DMS 273 (cell line): ENCODE data around the gene HSPA1L.
"Not testable (repeated sequence)": the region's sequence is repeated elsewhere in the genome, so short reads cannot be mapped to it uniquely, and the experiment has no call there.

ENCODE experiments used
- DNase-seq: peaks from one replicate; lab custom pipeline; 2025; ENCODE audit not compliant: unreplicated experiment; lab: John Stamatoyannopoulos, UW

Gene HSPA1L

DNA sequence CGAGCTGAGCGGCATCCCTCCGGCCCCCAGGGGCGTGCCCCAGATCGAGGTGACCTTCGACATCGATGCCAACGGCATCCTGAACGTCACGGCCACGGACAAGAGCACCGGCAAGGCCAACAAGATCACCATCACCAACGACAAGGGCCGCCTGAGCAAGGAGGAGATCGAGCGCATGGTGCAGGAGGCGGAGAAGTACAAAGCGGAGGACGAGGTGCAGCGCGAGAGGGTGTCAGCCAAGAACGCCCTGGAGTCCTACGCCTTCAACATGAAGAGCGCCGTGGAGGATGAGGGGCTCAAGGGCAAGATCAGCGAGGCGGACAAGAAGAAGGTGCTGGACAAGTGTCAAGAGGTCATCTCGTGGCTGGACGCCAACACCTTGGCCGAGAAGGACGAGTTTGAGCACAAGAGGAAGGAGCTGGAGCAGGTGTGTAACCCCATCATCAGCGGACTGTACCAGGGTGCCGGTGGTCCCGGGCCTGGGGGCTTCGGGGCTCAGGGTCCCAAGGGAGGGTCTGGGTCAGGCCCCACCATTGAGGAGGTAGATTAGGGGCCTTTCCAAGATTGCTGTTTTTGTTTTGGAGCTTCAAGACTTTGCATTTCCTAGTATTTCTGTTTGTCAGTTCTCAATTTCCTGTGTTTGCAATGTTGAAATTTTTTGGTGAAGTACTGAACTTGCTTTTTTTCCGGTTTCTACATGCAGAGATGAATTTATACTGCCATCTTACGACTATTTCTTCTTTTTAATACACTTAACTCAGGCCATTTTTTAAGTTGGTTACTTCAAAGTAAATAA lies 2.2 kb upstream of the HSPA1L start:
- DNase-seq, result not testable (repeated sequence)

DNA sequence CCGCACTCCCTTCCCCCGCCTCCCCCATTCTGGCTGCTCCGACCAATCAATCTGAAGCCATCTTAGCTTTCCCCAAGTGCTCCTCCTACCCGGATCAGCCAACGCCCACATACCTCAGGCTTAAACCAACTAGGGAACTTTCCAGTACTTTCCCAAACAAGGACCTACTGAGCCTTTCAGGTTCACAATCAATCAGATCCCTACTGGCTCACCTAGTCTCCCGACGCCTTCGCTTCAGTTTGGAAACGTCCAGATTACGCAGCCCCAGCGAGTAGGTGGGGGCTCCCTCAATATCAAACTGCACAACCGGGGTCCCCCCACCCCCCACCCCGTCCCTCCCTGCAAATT lies 432 bp downstream of the HSPA1L start:
- DNase-seq, result peak; percentile 97

DNA sequence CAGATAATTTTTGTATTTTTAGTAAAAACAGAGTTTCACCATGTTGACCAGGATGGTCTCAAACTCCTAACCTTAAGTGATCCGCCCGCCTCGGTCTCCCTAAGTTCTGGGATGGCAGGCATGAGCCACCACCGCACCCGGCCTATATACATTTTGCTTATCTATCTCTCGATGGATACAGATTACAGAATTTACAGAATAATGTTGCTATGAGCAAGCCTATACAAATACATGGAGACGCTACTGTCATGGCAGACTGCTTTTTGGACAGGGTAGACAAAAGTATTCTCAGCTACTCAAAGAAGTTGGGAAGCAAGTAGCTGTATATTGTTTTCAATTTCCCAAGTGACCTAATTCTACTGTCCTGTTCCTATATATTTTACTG lies 1.6 kb downstream of the HSPA1L start:
- no peak for DNase-seq

DNA sequence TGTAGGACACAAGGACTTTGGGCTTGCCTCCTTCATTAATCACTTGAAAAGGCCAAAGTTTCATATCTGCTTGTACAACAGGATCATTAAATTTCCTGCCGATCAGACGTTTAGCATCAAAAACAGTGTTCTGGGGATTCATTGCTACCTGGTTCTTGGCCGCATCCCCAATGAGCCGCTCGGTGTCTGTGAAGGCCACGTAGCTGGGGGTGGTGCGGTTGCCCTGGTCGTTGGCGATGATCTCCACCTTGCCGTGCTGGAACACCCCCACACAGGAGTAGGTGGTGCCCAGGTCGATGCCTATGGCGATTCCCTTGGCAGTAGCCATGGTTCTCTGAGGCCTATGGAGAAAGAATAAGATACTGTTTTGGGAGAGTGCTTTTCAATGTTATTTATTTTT lies 3.4 kb downstream of the HSPA1L start:
- no peak for DNase-seq

DNA sequence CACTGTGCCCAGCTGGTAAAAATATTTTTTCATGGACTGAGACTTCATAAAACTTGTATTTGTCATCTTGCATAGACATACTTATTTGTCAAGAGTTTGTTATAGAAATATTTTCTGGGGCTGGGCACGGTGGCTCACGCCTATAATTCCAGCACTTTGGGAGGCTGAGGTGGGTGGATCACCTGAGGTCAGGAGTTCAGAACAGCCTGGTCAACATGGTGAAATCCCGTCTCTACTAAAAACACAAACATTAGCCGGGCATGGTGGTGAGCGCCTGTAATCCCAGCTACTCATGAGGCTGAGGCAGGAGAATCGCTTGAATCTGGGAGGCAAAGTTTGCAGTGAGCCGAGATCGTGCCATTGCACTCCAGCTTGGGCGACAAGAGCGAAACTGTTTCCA lies 6.5 kb downstream of the HSPA1L start:
- DNase-seq, result not testable (repeated sequence)

DNA sequence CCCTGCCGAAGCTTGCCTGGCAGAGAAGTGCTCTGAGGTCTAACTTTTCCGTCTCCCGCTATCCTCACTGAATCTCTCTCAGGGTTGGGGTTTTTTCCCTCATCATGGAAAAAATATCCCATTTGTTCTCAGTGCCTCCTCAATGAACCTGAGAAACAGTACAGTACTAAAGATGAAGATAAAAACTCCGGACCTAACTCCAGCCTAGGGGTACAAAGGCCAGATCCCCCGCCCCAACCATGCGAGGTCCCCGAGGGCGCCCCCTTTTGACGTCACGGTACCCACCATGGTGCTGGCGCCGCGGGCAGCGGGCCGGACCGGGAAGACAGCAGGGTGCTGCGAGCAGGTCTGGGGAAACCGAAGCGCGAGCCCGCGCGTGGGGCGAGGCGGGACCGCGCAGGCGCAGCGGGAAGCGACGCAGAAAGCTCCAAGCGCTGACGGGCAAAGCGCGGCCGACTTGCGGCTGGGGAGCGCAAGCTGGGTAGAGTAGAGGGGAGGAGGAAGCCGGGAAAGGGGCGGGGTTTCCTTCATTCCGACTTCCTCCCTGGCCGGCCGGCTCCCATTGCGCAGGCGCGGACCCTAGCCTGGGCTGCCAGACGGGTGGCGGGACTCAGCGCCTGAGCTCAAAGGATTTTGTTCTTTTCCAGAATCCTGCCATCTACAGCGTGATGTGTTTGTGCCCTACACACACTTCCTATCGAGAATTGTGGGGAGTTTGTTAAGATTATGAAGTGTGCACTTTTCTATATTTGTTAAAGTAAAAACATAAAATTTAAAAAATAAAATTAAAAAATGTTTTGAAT lies 8.4 kb downstream of the HSPA1L start, which contains the start of gene LSM2:
TSS of gene LSM2 (minus strand) at position 497 of the 803 bp plus-strand sequence. CDS start at position 288, 209 bp downstream.
- peak; percentile 98 for DNase-seq

DNA sequence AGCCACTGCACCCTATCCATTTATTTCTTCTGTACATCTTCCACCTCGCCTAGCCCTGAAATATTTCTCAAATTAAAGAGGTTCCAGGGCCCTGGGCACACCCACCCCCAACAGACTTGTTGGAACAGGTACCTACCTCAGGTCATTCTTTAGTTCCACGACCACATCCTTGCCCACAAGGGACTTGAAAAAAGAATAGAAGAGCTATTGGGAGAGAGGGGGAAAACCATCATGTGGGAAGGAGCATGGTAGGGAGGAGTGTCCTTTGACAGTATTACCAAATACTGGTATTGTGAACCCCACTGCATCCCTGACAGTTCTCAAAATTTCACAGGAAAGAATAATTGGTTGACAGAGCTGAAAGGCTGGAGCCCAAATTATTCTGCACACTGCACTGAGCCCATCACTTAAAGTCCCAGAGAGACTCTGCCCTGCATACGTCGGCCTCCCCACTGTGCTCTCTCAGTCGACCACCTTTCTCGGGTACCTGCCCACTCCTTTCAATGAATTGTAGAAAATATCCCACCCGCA lies 9.1 kb downstream of the HSPA1L start:
- no peak for DNase-seq

DNA sequence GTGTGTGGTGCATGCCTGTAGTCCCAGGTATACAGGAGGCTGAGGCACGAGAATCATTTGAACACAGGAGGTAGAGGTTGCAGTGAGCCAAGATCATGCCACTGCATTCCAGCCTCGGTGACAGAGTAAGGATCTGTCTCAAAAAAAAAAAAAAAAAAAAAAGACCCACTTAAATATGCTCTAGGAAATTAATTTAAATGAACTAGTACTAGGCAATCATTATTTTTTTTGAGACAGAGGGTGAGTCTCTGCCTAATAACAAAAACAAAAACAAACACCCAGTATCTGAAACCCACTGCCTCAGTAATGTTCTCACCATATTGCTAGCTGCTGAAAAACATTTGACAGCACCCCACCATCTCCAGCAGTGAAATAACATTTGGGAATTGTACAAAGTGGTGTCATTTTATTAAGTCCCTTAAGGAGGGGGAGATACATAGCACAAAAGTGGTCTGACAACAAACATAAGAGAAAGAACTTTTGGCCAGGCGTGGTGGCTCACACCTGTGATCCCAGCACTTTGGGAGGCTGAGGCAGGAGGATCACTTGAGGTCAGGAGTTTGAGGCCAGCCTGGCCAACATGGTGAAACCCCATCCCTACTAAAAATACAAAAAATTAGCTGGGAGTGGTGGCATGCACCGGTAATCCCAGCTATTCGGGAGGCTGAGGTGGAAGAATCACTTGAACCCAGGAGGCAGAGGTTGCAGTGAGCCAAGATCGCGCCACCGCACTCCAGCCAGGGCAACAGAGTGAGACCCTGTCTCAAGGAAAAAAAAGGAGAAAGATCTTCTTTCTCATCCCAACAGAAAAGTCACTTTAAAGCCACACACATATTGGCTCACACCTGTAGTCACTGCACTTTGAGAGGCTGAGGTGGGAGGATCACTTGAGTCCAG lies 13.8 kb downstream of the HSPA1L start:
- not testable (repeated sequence) for DNase-seq

DNA sequence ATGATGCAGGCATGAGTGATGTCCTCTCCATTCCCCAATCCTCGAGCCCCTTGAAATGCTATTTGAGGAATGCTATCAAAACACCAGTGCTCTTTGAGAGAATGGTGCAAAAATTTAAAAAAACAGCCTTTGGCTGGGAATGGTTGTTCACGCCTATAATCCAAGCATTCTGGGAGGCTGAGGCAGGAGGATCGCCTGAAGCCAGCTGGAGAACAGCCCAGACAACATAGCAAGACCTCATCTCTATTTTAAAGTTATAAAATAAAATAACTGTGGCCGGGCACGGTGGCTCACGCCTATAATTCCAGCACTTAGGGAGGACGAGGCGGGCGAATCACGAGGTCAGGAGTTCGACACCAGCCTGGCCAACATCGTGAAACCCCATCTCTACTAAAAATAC lies 15.3 kb downstream of the HSPA1L start:
- DNase-seq, result no peak

DNA sequence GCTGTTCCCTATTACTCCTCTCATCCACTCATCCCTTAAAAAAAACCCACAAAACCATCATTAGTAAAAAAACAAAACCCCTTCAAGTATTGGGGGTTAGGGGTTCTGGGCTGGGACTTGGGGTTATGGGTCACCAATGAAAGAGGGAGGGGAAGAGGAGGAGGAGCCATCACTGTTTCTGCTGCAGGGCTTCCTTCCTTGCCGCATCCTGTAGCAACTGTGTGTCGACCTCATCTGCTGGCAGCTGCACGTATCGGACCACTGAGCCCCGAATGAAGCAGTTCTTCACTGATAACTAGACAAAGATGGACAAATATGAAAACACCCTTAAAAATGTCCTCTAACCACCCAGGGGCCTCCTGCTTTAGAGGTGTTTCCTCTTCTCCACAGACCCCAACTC lies 17.5 kb downstream of the HSPA1L start:
- DNase-seq, result no peak

DNA sequence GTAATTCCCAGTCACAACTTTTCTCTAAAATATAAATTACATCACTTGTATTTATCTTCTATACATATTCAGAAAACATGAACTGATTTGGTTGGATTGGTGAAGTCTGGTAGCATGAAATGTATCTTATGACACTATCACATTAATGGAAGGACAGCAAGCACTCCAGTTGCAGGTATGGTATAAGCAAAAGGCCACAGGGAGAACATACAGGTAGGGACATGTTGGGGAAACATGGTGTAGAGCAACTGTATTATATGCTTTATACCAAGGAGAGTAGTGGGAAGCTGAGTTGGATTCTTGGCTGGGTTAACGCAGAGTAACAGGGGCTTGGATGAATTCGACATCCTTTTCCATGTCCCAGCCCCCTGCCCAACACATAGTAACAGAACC lies 18.1 kb downstream of the HSPA1L start:
- DNase-seq, result no peak

DNA sequence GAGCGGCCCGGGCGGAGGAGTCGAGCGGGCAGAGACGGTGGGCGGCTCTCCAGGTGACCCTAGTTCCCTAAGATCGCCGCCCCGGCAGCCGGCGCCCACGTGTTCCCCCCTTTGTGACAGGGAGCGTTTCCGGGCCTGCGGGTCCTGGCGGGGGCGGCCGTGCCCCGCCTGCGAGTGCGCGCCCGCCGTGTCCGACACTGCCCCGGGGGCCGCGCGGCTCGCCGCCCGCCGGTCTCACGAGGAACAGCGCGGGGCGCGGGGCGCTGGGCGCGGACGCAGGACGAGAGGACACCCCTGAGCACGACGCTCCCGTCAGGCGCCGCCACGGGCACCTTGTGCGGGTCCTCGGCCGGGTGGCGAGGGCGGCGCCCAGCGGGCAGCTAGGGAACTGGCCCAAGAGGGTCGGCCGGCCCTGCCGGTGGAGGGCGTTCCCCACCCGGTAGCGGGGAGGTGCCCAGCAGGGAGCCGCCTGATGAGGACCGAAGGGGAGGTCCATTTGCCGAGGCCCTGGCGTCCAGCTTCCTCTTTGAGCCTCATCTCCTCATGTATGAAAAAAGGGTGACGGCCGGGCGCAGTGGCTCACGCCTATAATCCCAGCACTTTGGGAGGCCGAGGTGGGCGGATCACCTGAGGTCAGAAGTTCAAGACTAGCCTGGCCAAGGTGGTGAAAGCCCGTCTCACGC lies 19.3 kb downstream of the HSPA1L start, which contains the start of gene VARS1:
TSS of gene VARS1 (minus strand) at position 137 of the 683 bp plus-strand sequence. CDS start 535 bp downstream, outside the sequence.
- DNase-seq, result peak; percentile 96

DNA sequence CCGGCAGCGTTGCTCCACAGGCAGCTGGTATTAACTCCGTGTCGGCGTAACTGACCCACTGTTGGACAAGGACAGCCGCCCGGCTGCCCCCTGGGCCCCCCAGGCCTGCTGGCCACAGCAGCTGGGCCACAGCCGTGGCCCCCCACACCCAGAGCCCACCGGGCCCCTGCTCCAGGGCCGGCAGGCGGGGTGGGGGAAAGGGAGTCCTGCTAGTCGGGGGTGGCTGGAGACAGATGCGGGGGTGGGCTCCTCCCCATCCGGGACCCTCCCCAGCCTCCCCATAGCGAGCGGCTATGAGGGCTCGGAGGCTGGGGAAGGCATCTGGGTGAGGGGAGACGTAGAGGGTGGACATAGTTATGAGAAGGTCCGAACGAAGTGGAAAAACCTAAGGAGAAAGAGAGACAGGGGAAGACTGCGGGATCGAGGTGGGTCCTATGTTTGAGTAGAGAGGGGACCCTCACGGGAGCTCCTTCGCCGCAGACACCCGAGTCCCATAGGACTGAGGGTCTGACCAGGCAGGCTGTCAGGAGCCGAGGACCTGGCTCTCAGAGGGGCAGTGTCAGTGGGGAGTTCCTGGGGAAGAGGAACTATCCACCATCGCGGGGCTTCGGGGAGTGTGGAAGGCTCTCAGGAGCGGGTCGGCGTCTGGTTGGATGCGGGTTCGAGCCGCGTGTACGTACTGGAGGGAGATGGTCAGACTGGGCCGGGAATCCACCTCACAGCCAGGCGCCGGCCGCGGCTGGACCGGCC lies 20.0 kb downstream of the HSPA1L start:
- peak; percentile 62 for DNase-seq

DNA sequence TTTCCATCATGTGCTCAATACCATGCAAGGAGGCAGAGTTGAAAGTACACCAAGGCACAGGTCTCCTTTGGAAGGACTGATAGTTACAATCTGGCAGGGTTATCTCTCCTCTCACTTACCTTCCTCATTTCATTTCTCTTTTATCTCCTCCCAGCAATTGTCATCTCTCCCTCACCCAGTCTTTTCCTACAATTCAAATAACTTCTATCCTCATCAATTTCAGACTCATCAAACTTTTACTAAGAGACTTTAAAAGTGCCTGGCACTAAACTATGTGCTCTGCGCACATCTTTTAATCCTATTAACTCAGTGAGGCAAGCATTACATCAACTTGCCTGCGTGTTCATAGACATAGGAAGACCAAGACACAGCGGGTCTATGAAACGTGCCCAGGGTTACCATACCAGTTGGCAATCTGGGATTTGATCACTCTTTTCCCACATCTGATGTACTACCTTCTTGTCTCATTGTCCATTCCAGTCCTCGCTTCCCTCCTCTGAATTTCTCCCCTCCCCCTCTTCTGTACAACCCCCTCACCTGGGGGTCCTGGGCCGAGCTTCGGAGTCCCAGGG lies 20.7 kb downstream of the HSPA1L start:
- DNase-seq, result peak; percentile 71

DNA sequence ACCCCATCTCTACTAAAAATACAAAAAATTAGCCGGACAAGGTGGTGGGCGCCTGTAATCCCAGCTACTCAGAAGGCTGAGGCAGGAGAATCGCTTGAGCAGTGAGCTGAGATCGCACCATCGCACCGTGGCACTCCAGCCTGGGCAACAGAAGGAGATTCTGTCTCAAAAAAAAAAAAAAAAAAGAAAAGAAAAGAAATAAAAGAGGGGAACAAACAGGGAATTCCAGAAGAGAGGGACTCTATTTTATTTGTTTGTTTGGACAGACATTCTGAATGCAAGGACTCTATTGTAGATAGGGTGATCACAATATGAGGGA lies 21.2 kb downstream of the HSPA1L start:
- not testable (repeated sequence) for DNase-seq

DNA sequence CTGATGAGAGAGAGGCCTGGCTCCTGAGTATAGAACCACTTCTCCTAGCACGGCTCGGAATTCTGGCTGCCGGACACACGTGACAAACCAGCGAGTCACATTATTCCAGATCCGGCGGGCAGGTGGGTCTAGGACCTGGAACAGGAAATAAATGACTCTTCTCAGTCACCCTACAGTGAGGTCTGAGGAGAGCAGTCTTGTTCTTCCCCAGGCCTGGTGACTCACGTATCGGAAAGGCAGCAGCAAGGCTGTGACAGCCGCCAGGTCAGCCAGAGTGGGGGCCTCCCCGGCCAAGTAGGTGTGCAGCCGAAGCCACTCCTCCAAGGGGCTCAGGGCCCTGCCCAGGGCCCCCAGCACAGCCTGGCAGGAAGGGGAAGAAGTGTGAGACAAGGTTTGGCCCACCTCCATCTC lies 22.3 kb downstream of the HSPA1L start:
- no peak for DNase-seq

DNA sequence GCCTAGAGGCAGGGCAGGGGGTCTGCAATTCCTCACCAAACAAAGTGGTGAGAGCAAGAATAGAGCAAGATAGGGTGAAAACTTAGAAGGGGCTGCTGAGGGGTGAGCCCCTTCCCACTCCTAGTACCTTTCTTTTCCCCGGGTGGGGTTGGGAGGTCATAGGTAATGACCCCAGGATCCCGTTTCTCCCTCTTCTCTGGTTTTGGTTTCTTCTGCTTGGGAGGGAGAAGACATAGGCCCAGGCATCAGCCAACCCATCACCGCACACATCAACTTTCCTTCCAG lies 23.1 kb downstream of the HSPA1L start:
- no peak for DNase-seq

DNA sequence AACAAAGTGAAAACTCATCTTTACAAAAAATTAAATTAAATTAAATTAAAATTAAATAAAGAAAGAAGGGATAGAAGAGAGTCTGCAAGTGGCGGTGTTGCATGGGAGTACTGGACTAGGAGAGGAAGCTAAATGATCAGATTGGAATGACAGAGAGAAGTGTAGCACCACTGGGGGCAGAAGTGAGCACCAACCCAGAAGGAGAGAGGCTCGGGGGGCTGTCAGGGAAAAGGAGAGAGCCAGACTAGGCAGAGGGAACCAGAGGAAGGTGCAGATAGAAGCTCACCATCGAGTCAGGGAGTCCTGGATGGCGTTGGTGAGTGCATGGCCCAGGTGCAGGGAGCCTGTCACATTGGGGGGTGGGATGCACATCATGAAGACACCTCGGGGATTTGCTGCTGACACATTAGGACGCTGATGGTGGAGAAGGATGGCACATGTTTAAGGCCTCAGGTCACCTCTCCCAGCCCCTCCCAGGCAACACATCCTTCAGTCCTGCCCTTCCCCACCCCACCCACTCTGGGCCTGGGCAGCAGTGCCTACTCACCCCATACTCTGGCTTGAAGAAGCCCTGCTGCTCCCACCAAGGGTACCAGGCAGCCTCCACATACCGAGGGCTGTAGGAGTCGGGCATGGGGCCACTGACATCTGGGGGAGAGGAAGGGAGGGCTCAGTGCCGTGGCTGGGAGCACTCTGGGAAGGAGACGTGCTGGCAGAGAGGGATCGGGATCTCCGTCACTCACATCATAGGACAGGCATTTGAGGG lies 23.6 kb downstream of the HSPA1L start:
- DNase-seq, result peak; percentile 84

DNA sequence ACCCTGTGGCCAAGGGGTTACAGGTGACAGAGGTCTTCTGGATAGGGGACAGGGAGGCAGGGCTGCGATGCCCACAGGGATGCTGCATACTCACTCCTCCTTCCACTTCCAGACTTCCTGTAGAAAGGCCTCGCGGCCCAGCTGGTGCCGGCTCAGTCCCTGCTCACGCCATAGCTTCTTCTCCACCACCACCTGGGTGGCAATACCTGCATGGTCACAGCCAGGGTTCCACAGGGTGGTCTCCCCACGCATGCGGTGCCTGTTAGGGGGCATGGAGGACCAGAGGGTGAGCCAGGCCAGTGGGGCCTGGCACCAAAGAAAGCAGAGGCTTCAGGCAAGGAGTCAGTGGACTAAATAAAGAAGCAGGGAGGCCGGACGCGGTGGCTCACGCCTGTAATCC lies 29.6 kb downstream of the HSPA1L start:
- no peak for DNase-seq
